ENCODE results near the gene ATP6V0C.

Gene ATP6V0C

DNA sequence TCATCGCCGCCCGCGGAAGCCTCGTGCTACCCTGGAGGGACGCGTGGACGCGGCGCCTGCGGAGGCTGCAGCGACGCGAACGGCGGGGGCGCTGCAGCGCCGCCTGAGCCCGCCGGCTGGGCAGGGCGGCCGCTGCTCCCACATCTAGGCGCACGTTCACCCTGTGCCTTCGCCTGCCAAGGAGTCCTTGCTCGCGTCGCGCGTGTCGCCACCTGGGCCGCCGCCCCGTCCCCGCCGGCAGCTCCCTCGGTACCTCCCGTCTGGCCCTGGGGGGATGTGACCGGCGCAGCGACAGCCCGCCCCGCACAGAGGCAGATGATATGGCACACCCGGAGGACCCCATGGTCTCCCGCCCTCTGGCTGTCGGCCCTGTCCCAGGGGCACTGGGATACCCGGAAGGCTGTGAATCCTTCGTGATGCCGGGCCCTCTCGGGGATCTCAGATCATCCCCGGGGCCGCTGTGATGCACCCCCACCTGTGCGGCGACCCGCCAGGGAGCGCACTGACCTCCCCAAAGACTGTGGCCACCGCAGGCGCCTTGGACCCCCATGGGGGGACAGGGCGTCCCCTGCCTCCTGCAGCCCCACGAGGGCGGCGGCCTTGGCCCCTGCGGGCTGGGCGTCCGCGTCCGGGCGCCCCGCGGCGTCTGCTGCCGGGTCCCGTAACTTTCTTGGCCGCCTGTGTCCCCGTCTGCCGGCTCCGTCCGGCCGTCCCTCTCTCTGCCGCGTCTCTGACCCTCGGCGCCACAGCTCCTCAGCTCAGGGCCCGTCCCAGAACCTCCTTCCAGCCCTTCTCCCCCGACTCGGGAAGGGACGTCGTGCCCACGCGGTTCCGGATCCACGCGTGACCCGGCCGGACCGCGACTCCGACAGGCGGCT is 39.5 kb upstream of the ATP6V0C start:
- H3K9me3 ChIP-seq (ENCODE audit: insufficient read depth, low read depth, low read length) = no peaks in the 10 kb centered on the region
- H3K4me1 ChIP-seq (ENCODE audit: insufficient read depth, low read length, poor library complexity, severe bottlenecking) = peaks cover 30% of the 10 kb centered on the region
- no peaks in the 10 kb centered on the region for H3K27me3 ChIP-seq (ENCODE audit: insufficient read depth, low read length, poor library complexity, severe bottlenecking)
- no peaks in the 10 kb centered on the region for H3K9me2 ChIP-seq (replicated peaks; ENCODE audit: low read depth, low read length)
- H3K79me2 ChIP-seq (ENCODE audit: insufficient read depth, low read length) = peaks cover 47% of the 10 kb centered on the region
- no peaks in the 10 kb centered on the region for H3F3A ChIP-seq (ENCODE audit: low read depth)
- H3K36me3 ChIP-seq (ENCODE audit: insufficient read depth, low read length) = no peaks in the 10 kb centered on the region
- no peak for TF ChIP-seq EZH2phosphoT487 (IDR thresholded peaks at IDR 0.05; ENCODE audit: borderline replicate concordance)
- TF ChIP-seq, protein P1, sequence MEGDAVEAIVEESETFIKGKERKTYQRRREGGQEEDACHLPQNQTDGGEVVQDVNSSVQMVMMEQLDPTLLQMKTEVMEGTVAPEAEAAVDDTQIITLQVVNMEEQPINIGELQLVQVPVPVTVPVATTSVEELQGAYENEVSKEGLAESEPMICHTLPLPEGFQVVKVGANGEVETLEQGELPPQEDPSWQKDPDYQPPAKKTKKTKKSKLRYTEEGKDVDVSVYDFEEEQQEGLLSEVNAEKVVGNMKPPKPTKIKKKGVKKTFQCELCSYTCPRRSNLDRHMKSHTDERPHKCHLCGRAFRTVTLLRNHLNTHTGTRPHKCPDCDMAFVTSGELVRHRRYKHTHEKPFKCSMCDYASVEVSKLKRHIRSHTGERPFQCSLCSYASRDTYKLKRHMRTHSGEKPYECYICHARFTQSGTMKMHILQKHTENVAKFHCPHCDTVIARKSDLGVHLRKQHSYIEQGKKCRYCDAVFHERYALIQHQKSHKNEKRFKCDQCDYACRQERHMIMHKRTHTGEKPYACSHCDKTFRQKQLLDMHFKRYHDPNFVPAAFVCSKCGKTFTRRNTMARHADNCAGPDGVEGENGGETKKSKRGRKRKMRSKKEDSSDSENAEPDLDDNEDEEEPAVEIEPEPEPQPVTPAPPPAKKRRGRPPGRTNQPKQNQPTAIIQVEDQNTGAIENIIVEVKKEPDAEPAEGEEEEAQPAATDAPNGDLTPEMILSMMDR (conservative IDR thresholded peaks at IDR 0.05; ENCODE audit: low read length) = peak; percentile 0; the same call in 1 of the 2 replicates
- peak overlapping the region; percentile 70 for H3K4me2 ChIP-seq (ENCODE audit: low read depth, low read length, poor library complexity, severe bottlenecking)
- peaks cover 14% of the 10 kb centered on the region for H4K20me1 ChIP-seq (ENCODE audit: insufficient read depth, low read length, poor library complexity, severe bottlenecking)
- peak overlapping the region; percentile 98 for H3K9ac ChIP-seq (ENCODE audit: low read depth, low read length, poor library complexity, severe bottlenecking)
- H3K4me3 ChIP-seq (ENCODE audit: low read length, poor library complexity, severe bottlenecking) = peak overlapping the region; percentile 85
- H2AFZ ChIP-seq (ENCODE audit: low read length) = no peak overlapping the region

DNA sequence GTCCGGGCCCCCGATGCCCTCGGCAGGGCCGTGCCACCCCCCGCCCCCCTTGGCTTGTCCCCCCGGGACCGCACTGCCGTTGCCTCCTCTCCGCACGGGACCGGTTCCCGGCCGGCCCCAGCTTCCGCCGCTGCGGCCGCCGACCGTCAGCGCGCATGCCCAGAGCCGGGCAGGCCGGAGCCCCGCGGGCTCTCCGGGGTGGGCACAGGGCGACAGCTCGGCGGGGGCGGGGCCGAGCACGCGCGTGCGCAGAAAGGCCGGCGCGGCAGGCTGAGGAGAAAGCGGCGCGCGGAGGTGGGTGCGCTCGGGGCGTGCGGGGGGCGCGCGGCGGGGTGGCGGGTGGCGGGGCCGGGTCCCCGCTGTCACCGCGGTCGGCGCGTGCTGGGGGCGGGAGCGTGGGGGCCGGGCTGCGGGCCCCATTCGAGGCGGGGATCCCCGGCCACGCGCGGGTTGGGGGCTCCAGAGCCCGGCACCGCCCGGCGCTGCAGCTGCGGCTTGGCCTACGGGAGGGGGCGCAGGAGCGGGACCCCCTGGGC is 38.8 kb upstream of the ATP6V0C start, which contains the start of gene TBC1D24:
TSS of gene TBC1D24 (plus strand) at position 251 of the 536 bp plus-strand sequence. CDS start 21,022 bp downstream, outside the sequence.
- Histone ChIP-seq H3K4me1 (ENCODE audit: insufficient read depth, low read length, poor library complexity, severe bottlenecking) (peaks cover 23% of the 10 kb centered on the region), H3K4me2 (ENCODE audit: low read depth, low read length, poor library complexity, severe bottlenecking) (peak within 1 kb of the TSS; percentile 70), H3K9ac (ENCODE audit: low read depth, low read length, poor library complexity, severe bottlenecking) (peak within 1 kb of the TSS; percentile 98), H2AFZ (ENCODE audit: low read length) (no peak within 1 kb of the TSS), H3K36me3 (ENCODE audit: insufficient read depth, low read length) (no peaks in the 10 kb centered on the region), H3K79me2 (ENCODE audit: insufficient read depth, low read length) (peaks cover 47% of the 10 kb centered on the region), H3K4me3 (ENCODE audit: low read length, poor library complexity, severe bottlenecking) (peak within 1 kb of the TSS; percentile 85), H3K27me3 (ENCODE audit: insufficient read depth, low read length, poor library complexity, severe bottlenecking) (no peaks in the 10 kb centered on the region), H3K9me3 (ENCODE audit: insufficient read depth, low read depth, low read length) (no peaks in the 10 kb centered on the region), H3F3A (ENCODE audit: low read depth) (no peaks in the 10 kb centered on the region), H3K9me2 (replicated peaks; ENCODE audit: low read depth, low read length) (no peaks in the 10 kb centered on the region), H4K20me1 (ENCODE audit: insufficient read depth, low read length, poor library complexity, severe bottlenecking) (peaks cover 14% of the 10 kb centered on the region)
- TF ChIP-seq, protein P1 (conservative IDR thresholded peaks at IDR 0.05; ENCODE audit: low read length) = no peak
- no peak for TF ChIP-seq EZH2phosphoT487 (IDR thresholded peaks at IDR 0.05; ENCODE audit: borderline replicate concordance)

DNA sequence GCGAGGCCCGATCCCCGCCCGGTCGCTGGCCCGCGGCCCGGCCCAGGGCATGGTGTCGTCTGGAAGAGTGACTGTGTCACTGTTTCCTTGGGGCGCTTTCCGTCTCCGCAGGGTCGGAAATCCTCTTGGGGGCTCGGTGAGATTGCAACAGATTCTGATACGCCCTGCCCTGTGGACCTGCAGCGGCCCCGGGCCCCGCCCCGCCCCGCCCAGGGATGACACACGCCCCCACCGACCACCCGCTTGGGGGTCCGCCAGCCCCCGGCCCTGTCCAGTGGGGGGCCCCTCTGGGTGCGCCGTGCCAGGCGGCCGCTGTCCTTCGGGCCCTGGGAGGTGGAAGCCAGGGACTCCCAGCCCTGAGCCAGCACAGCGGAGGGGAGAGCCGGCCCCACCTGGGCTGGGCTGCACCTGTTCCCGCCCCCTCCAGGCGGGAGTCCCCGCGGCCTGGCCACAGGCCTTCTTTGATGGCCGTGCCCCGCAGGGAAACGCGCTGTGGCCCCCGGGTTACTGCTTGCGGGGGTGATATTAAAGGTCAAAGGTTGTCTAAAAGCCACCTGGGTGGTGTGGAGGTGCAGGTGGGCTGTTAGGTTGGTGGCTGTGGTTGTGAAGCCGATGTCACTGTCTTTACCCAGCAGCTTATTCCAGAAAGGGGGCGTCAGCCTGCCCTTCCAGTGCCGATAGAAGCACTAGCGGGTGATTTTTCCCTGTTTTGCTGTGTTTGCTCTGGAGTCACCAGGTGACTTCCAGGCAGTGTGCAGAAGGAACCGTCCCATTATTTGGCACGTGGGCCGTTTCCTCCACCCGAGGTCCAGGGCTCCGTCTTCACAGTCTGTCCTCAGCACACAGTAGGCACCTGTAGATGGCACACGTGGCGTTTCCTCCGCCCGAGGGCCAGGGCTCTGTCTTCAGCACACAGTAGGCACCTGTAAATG is 38.1 kb upstream of the ATP6V0C start:
- peaks cover 47% of the 10 kb centered on the region for H3K79me2 ChIP-seq (ENCODE audit: insufficient read depth, low read length)
- H4K20me1 ChIP-seq (ENCODE audit: insufficient read depth, low read length, poor library complexity, severe bottlenecking) = peaks cover 14% of the 10 kb centered on the region
- H3K4me1 ChIP-seq (ENCODE audit: insufficient read depth, low read length, poor library complexity, severe bottlenecking) = peaks cover 15% of the 10 kb centered on the region
- no peaks in the 10 kb centered on the region for H3K9me3 ChIP-seq (ENCODE audit: insufficient read depth, low read depth, low read length)
- H3K27me3 ChIP-seq (ENCODE audit: insufficient read depth, low read length, poor library complexity, severe bottlenecking) = no peaks in the 10 kb centered on the region
- H3F3A ChIP-seq (ENCODE audit: low read depth) = no peaks in the 10 kb centered on the region
- peak overlapping the region; percentile 85 for H3K4me3 ChIP-seq (ENCODE audit: low read length, poor library complexity, severe bottlenecking)
- H3K9me2 ChIP-seq (replicated peaks; ENCODE audit: low read depth, low read length) = no peaks in the 10 kb centered on the region
- no peaks in the 10 kb centered on the region for H3K36me3 ChIP-seq (ENCODE audit: insufficient read depth, low read length)
- H3K4me2 ChIP-seq (ENCODE audit: low read depth, low read length, poor library complexity, severe bottlenecking) = peak overlapping the region; percentile 67
- H2AFZ ChIP-seq (ENCODE audit: low read length) = no peak overlapping the region
- H3K9ac ChIP-seq (ENCODE audit: low read depth, low read length, poor library complexity, severe bottlenecking) = peak overlapping the region; percentile 52
- TF ChIP-seq, protein P1 (conservative IDR thresholded peaks at IDR 0.05; ENCODE audit: low read length) = no peak
- no peak for TF ChIP-seq EZH2phosphoT487 (IDR thresholded peaks at IDR 0.05; ENCODE audit: borderline replicate concordance)
